Measurements from ENCODE around the gene C2CD2. TPM values are rescaled to one million over a fixed set of nuclear protein-coding genes. Genes with fewer than 3 reads are reported as not detected.

Gene C2CD2
- total and polyA plus RNA-seq, 2 donors (not counting 3 experiments of a cell fraction or from before 2014, with no cell fraction given): 32.6 to 41.2 TPM

GRCh38 chr21:41987310-41987709 lies 33.5 kb upstream of the C2CD2 start:
- no TSS peak for BruUV-seq (replicated peaks)
- DNase-seq (ENCODE audit: low read depth, low spot score) (no peak), FAIRE-seq (no peak)
- Histone ChIP-seq H3K9ac (replicated peaks; ENCODE audit: extremely low read depth, insufficient read depth, low read length) (no peak overlapping the region), H3K27ac (ENCODE audit: insufficient read depth, low read depth, low read length) (no peak overlapping the region), H3K9me3 (replicated peaks; ENCODE audit: control insufficient read depth, insufficient read depth, low read length) (no peaks in the 10 kb centered on the region), H3K36me3 (ENCODE audit: control insufficient read depth in 2 of 2, extremely low read depth in 1 of 2, insufficient read depth in 2 of 2, low read length in 2 of 2) (peaks cover 1 to 6% of the 10 kb centered on the region in 2 experiments), H2AFZ (ENCODE audit: low read depth, low read length) (no peak overlapping the region), H3K27me3 (ENCODE audit: control insufficient read depth in 2 of 2, insufficient read depth in 2 of 2, low read length in 2 of 2) (no peaks in the 10 kb centered on the region), H3K4me1 (ENCODE audit: control insufficient read depth, extremely low read depth, insufficient read depth, low read length) (no peaks in the 10 kb centered on the region), H3K4me3 (replicated peaks in 1 of 3; ENCODE audit: insufficient read depth in 1 of 3, low read depth in 1 of 3, low read length in 3 of 3) (no peak overlapping the region), H3K79me2 (ENCODE audit: control insufficient read depth, insufficient read depth, low read length) (no peaks in the 10 kb centered on the region), H4K20me1 (replicated peaks; ENCODE audit: control insufficient read depth, extremely low read depth, insufficient read depth, low read length) (no peaks in the 10 kb centered on the region), H3K9me1 (replicated peaks; ENCODE audit: control insufficient read depth, extremely low read depth, insufficient read depth, low read length) (no peaks in the 10 kb centered on the region), H3K4me2 (ENCODE audit: insufficient read depth, low read length) (no peak overlapping the region)
- ChIA-PET CTCF (interaction anchor here (1.0 kb wide), 1 partner anchor 130 kb away, joined by 3 read pairs; no protein-coding TSS in a partner anchor), POLR2A (no interaction called here)
- no peak for TF ChIP-seq JUN (IDR thresholded peaks at IDR 0.05; ENCODE audit: borderline replicate concordance, insufficient read depth, insufficient read length, low read depth)
- no peak for TF ChIP-seq POLR2AphosphoS5 (IDR thresholded peaks at IDR 0.05; ENCODE audit: insufficient read depth, low read depth, low read length)
- no peak for TF ChIP-seq MYC (IDR thresholded peaks at IDR 0.05; ENCODE audit: low read depth, low read length)
- no peak for TF ChIP-seq POLR2A (IDR thresholded peaks at IDR 0.05; ENCODE audit: low read depth, low read length)
- TF ChIP-seq EZH2 (IDR thresholded peaks at IDR 0.05; ENCODE audit: borderline replicate concordance, low read depth, low read length, severe bottlenecking): no peak
- no peak for TF ChIP-seq CTCF (IDR thresholded peaks at IDR 0.05; ENCODE audit: extremely low read depth in 1 of 2, insufficient read depth in 1 of 2, low read depth in 1 of 2, low read length in 2 of 2)
- TF ChIP-seq MAX (IDR thresholded peaks at IDR 0.05; ENCODE audit: insufficient read depth, insufficient read length): no peak
- TF ChIP-seq GATA2 (IDR thresholded peaks at IDR 0.05; ENCODE audit: insufficient read depth, insufficient read length, low read depth, low read length): no peak
- no peak for TF ChIP-seq FOS (IDR thresholded peaks at IDR 0.05; ENCODE audit: borderline replicate concordance, insufficient read depth, low read length)
- dilution Hi-C loops (cut with MboI; ENCODE audit: extremely low pct_ligation_motif_present, low sequenced_read_pairs): no loop called here
- intact Hi-C loops (cut with micrococcal nuclease): no loop called here

Measured in endothelial cell of umbilical vein (primary cell).